HG03097 (cell line): ENCODE measurements around the gene PDE3A.

Experiments used
- ATAC-seq: cut with Tn5 transposase; IDR thresholded peaks from one replicate; pipeline ENCODE4 v1.9.1; 2021; ENCODE audit not compliant: unreplicated experiment, low FRiP score

Gene PDE3A

DNA sequence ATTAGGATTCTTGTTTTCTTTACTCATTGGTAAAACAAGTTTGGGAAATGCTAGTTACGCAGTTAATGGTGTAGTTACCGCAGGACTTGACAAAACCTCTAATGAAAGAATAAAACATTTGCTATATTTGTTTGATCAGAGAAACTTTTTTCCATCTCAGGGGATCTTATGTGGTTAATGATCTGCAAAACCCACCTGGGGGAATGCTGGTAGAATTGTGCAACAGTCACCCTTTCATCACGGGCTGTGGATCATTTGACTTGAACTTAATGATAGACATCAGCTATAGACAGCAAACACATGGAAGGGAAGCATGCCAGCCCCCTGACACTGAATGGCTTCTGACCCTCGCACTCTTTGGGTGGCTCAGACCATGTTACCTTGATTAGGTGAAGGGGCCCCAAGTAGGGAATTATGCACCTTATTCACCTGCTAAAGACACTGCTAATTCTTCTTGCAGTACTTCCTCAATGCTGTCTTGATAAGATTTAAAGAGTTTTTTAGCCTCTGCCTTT, 84.2 kb downstream of the PDE3A start:
- ATAC-seq: no peak

DNA sequence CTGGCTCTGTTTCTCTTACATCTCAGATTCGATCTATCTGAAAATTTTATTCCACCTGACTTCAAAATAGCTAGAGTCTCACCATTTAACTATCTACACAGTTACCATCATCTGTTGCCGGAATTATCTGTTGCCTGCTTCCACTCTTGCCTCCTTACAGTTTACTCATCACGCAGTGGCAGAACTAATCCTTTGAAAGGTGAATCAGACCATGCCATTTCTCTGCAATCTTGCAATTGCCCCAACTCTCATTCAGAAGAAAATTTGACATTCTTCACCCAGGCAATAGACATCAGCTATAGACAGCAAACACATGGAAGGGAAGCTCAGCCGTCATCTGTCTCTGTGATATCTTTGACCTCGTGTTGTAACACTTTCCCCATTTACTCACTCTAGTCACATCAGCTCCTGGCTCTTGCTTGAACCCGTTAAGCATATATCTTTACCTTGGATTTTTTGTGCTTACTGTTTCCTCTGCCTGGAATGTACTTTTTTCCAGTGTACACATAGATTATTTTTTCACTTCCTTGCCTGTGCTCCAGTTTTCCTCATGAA, 85.5 kb downstream of the PDE3A start:
- ATAC-seq: no peak

GRCh38 chr12:20455001-20455706, 86.8 kb downstream of the PDE3A start:
- ATAC-seq: no peak

DNA sequence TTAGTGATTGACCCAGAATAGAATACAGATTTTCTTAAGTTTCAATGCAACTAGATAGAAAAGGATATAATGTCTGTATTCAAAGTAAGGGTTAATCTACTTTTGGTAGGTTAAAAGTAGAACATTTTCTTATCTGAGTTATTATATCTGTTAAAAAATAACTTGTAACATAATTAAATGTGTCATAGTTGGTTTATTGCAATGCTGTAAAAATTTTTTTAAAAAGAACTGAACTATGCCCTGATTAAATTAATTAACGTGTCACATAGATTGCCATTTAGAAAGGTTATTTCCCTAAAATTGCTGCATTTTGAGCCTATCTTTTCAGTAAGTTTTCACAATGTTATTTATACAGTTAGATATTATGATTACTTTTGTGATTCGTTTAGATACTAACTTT, 89.2 kb downstream of the PDE3A start:
- no peak for ATAC-seq

DNA sequence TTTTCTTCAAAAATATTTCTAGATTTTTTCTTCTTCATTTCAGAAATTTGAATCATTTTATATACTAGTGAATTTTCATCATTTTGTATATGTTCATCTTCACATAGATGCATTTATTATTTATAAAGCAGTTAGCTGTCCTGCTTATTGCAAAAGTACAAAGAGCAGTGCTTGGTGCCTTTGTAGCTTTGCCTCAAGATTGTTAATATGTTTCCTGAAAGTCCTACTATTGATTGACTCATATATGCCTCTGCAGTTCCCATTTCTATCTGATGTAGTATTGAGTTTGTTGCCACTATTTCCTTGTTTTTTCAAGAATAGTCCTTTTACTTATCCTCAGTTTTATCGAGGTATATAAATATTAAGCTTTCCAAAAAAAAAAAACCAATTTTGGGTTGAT, 89.7 kb downstream of the PDE3A start:
- no peak for ATAC-seq

- no peak for ATAC-seq
Measured at GRCh38 chr12:20459920-20460319, 91.6 kb downstream of the PDE3A start.

DNA sequence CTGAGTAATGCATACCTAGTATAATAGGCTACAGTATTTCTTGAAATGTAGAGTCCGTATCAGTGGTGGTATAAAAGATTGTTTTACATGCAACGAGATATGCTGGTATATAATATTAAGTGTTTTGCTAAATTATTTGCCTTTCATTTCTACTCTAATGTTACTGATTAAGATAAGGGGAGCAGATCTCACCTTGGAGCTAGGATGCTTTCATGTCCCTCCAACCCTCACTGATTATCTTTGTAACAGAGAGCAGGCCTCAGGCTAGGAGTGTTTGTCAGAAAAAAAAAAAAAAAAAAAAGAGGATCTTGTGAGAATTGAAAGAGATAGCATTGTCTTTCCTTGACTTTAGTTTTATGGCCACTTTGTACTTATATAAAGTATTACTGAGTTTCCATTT, 92.6 kb downstream of the PDE3A start:
- ATAC-seq: no peak

GRCh38 chr12:20463913-20464524, 95.7 kb downstream of the PDE3A start:
- no peak for ATAC-seq

DNA sequence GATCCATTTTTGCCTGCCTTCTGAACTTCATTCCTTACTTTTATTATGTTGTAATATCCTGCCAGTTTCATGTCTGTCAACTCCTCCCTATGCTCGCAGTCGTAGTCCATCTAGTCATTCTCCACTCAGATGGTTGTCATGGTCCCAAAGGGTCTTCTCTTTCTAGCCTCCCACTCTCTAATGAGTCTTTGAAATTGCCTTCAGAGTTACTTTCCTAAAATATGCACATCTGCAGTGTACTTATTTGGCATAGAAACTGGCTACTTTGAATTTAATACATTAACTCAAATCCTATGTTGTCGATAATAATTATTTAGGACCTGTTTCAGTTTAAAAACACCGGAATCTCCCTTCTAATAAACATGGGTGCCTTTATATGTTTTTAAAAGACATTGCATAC, 101.0 kb downstream of the PDE3A start:
- no peak for ATAC-seq

DNA sequence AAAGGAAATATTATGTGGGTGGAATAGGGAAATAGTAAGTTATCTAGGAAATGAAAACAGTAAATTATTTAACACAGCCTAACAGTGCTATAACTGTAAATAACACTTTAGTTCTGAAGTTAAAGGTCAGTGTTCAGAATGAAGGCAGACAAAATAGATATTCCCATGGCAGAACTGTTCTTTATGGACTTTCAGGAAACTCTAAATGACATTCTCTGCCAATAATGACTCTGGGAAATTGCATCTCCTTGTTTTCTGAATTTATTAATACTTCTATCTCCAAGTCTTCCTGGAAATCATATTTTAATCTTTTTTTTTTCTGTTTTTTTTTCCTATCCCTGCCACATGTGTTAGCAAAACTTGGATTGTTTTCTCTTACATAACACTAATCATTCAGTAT, 101.4 kb downstream of the PDE3A start:
- no peak for ATAC-seq

- no peak for ATAC-seq
Measured at GRCh38 chr12:20472102-20472782, 103.9 kb downstream of the PDE3A start.

GRCh38 chr12:20473133-20473532, 104.8 kb downstream of the PDE3A start:
- ATAC-seq: no peak

DNA sequence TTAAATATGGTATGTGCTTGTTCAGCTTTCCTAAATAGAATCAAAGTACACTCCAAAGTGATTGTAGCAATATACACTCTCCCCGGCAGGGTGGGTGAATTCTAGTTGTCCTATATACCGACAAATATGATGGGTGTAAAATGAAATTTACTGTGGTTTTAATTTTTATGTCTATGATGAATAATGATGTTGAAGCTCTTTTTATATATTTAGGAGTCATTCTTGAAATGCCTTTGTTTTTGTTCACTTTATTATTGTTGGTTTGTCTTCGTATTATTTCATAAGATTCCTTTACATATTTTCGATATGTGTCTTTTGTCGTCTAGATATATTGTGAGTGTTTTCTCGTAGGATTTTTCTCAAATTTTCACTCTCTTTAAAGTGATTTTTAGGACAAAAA, 105.7 kb downstream of the PDE3A start:
- ATAC-seq: no peak

- no peak for ATAC-seq
Measured at GRCh38 chr12:20474443-20474842, 106.1 kb downstream of the PDE3A start.

DNA sequence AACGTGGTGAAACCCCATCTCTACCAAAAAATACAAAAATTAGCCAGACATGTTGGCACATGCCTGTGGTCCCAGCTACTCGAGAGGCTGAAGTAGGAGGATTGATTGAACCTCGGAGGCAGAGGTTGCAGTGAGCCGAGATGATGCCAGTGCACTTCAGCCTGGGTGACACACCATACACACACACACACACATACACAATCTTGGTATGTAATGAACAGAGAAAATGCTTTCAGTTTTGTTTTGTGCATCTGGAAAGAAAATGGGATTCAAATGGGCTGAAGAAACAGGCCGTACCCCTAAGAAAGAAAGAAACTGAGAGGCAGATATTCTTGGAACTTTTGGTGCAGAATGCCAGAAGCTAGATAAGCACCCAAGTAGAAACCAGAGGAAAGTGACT, 107.2 kb downstream of the PDE3A start:
- no peak for ATAC-seq

- ATAC-seq: no peak
Measured at GRCh38 chr12:20476551-20476950, 108.2 kb downstream of the PDE3A start.

DNA sequence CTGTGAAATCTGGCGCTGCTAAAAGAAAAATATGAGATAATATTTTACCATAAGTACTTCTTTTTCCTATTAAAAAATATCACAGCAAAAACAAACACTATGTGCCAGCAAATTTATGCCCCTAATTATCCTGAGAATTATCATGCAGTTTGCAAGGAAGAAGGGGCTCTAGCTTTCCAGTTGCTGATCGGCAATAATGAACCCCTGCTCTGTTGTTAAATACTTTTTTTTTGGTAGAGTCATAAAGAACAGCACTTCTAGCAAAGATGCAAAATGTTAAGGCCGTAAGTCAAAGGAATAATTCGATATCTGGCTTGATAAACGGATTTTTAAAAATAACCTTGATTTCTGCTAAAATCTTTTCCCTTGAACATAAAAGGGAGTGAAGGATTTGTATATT, 108.9 kb downstream of the PDE3A start:
- ATAC-seq: no peak

- ATAC-seq: no peak
Measured at GRCh38 chr12:20477672-20478071, 109.3 kb downstream of the PDE3A start.

GRCh38 chr12:20482491-20483054, 114.2 kb downstream of the PDE3A start:
- no peak for ATAC-seq

DNA sequence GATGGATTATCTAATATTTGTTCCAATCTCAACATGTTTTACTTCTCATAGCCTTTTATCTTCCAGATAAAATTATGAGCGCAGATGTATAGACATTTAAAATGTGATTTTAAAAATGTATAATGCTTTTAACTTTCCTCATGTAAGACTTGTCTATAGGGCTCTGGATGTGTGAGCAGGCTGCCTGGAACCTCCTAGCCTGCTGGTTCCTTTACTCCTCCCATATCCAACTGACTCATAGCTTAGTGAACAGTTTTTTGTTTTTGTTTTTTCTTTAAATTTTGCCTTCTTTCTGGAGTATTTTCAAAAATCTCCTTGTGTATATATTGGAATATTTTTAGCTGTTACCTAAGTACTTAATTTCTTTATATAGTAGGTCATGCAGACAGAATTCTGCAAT, 115.4 kb downstream of the PDE3A start:
- no peak for ATAC-seq

DNA sequence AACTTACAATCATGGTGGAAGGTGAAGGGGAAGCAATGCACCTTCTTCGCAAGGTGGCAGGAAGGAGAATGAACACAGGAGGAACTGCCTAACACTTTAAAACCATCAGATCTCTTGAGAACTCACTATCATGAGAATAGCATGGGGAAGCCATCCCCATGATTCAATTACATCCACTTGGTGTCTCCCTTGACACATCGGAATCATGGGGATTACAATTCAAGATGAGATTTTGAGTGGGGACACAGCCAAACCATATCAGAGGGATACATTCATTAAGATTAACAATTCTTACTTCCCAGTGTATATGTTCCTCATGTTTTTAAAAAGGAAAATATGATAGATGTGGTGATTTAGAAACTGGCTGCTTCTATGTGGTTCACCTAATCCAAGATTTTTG, 117.9 kb downstream of the PDE3A start:
- ATAC-seq: no peak
